HG03565 (cell line): Measurements from ENCODE around the gene TCHHL1.

ENCODE experiments used
- ATAC-seq: cut with Tn5 transposase; IDR thresholded peaks from one replicate; pipeline ENCODE4 v1.9.1; 2021; ENCODE audit warnings: mild to moderate bottlenecking, moderate library complexity; ENCODE audit not compliant: unreplicated experiment

The TCHHL1 gene

DNA sequence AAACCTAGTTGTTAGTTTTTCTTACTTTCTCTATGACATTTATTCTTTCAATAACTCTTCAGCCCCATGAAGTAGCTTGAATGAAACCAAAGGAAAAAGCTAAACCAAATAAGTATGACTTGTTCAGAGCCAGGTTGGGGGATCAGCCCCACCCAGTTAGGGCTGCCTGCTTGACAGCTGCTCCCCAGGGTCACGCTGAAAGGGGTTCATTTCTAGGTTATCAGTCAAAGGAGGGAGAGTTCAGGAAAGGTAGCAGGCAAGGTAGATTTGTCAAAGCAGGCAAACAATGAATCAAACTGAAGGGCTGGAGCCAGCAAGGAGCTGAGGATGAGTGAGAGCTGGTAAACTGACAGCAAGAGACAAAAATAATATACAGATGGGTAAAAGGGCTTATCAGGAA lies 49.0 kb downstream of the TCHHL1 start:
- ATAC-seq: no peak

DNA sequence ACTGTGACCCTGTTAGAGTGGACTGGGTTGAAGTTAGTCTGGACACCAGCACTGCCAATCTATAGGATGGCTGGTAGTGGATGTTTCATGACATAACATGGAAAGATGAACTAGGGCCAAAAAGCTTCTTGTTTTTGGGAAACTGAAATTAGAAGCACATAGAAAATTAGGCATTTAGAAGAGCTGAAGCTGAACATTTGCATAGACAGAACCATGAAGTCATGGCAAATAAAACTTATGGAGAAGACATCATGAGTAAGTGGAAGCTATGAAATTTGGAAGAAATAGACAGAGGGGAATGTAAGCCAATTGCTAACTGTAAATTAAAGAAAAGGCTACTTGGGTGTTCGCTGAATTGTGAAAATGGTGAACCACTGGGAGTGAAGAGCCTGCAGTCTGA lies 49.4 kb downstream of the TCHHL1 start:
- no peak for ATAC-seq

DNA sequence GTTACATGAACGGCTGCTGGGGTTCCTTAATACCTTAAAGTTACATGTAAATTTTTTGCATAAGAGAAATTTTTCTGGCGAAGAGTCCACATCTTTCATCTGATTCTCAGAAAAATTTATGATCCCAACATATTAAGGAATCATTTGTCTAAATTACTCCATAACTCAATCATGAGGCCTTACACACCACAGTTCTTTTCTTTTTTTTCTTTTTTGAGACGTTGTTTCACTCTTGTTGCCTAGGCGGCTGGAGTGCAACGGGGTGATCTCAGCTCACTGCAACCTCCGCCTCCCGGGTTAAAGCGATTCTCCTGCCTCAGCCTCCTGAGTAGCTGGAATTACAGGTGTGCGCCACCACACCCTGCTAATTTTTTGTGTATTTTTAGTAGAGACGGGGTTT lies 50.0 kb downstream of the TCHHL1 start:
- no peak for ATAC-seq

DNA sequence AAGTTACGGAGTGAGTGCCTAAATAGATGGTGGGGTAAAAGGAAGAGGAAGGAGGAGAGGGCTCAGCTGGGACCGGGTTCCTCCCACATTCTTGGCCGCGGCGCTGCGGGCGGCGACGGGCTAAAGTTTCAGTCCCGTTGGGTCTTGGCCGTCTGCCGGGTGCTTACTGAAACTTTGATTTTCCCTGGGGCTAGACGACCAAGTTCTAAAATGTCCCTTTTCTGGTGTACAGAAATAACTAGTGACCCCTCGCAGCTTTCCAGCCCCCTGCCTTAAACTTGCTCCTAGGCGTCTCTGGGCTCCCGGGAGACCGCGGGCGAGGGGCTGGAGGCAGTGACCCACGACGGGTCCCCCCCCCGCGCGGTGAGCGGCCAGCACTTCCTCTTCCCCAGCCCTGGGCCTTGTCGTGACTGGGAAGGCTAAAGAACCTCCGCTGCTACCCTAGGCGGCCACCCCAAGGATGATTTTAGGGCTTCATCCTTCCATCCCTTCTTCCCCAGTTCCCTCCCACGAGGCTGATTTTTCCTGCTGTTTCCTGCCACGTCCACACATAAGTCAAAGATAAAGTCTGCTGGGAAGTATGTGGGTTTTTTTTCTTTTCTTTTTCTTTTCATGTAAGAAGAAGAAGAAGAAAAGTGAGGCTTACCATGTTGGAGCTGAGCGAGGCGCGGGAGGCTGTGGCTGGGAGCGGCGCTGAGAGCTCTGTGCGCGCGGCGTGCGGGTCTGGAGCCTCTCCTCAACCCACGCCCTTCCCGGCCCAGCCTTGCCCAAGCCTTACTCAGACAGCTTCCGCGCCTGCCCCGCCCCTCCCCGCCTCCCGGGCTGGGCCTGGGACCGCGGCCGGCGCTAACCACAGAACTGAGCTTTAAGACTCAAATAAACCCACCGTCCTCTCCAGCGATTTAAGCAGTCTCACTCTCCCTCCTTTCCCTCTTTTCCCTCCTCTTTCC lies 52.3 kb downstream of the TCHHL1 start, which contains the start of gene S100A11:
TSS of gene S100A11 (minus strand) at position 738 of the 950 bp plus-strand sequence. CDS start at position 649, 89 bp downstream.
- no peak for ATAC-seq

DNA sequence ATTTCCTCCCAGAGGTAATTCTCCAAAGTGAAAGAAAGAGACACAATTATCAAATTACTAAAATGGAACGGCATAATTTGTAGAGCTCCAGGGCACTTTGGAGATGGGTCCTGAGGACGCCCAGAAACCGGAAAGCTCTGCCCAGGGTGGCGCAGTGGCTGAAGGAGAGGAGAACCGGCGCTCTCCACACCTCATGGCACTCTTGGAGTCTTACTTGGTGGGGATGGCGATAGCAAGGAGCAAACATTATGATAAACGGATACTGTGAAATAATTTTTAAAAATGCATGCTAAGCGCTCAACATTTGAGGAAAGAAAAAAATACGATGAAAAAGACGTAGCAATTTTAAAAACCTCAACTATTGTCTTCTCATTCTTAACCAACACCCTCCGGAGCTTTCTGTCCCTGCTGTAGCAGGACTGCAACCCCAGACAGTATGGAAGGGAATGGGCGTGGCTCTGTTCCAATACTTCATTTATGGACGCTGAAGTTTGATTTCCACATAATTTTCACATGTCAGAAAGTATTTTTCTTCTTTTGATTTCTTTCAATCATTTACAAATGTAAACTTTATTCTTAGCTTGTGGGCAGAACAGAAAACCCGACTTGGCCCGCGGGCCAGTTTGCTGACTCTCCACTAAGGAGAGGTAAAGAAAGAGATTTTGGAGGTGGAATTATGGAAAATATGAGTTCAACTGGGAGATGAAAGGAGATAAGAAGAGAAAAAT lies 53.2 kb downstream of the TCHHL1 start:
- ATAC-seq: no peak

DNA sequence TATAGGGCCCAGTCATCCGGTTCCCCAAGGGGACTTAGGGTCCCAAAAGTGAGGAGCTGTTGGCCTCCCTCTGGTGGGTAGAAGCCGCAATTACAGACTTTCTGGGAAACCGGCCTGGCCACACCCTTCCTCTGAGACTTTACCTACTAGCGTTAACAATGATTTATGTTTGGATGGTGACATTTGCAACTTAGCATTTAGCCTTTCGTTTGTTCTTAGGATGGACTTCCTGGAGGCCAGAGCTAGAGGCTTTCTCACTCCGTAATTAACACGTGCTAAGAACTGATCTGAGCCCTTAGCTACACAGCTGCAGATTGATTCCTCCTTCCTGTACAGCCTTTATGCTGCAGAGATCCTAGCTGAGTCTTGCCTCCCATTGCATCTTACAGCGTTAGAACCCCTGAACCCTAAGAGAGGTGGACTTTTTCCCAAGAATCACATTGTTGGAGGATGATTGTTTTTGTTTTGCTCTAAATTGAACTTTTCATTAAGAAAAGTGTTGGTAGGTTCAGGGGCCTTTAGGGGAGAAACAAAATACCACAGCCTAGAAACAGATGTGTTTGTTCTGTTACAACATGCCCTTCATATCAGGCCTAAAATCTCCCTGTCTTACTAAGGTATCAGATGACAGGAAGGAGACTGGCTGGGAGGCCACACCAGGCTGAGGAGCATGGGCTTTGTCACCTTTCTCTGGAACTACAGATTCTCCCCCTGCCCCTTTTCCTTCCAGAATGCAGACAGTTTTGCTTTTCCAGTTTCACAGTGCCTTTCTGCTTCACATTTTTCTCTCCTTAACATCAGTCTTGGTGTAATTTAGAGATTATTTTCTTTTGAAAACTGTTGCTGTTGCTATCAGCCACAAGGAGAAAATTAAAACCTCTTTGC lies 54.0 kb downstream of the TCHHL1 start:
- no peak for ATAC-seq

DNA sequence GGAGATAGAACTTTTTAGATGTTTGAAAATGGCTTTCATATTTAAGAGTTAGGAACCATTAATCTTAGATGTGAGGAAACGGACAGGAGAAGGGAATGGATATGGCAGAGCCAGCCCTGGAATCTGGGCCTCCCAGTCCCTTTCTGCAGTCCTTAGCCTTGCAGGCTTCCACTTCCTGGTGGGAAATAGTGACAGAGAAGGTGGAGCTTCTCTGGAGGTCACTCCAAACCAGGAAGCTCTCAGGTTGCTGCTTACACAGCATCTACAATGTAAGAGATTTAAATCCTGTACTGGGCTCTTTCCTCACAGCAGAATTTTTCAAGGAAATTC lies 54.6 kb downstream of the TCHHL1 start:
- no peak for ATAC-seq
